Lung (tissue), 12 donors: Measurements from ENCODE around the gene TMEM181. TPM values are rescaled to one million over a fixed set of nuclear protein-coding genes. Genes with fewer than 3 reads are reported as not detected.
"Not testable (repeated sequence)": the region's sequence is repeated elsewhere in the genome, so short reads cannot be mapped to it uniquely, and the experiment has no call there.

Experiments
- ATAC-seq: fragments of 200-7000 bp; cut with Tn5 transposase; one replicate; pipeline ENCODE4 v1.9.1; 2020; ENCODE audit warnings: moderate number of reproducible peaks; ENCODE audit not compliant: insufficient read depth, low FRiP score
- DNase-seq, 3 donors: peaks; one replicate each; pipeline ENCODE4 v3.0.0-alpha.2; 2013 to 2017
- H3K27ac ChIP-seq, 2 donors: one replicate each; pipeline ENCODE4 v1.5.1; 2013; ENCODE audit warnings: mild to moderate bottlenecking in 2 of 2, moderate library complexity in 2 of 2, control low read depth in 1 of 2, inconsistent platforms in 1 of 2, low read depth in 1 of 2, low read length in 1 of 2
- H3K27me3 ChIP-seq, 3 donors: one replicate each; pipeline ENCODE4 v1.5.1; 2013; ENCODE audit warnings: low read length in 2 of 3; ENCODE audit not compliant: control insufficient read depth in 3 of 3, insufficient read depth in 3 of 3
- H3K36me3 ChIP-seq, 4 donors: one replicate each; pipeline ENCODE4 v1.5.1; 2013; ENCODE audit warnings: low read length in 4 of 4, mild to moderate bottlenecking in 1 of 4, moderate library complexity in 1 of 4; ENCODE audit not compliant: control insufficient read depth in 4 of 4, insufficient read depth in 4 of 4
- H3K4me1 ChIP-seq, 5 donors: one replicate each; pipeline ENCODE4 v1.5.1; 2013; ENCODE audit warnings: low read length in 5 of 5, mild to moderate bottlenecking in 2 of 5, moderate library complexity in 1 of 5; ENCODE audit not compliant: control insufficient read depth in 5 of 5, insufficient read depth in 5 of 5
- H3K4me3 ChIP-seq: one replicate; pipeline ENCODE4 v1.5.1; 2013; ENCODE audit warnings: mild to moderate bottlenecking, control low read depth, moderate library complexity
- H3K9ac ChIP-seq, 2 donors: one replicate each; pipeline ENCODE4 v1.5.1; 2013; ENCODE audit warnings: low read length in 2 of 2, control low read depth in 1 of 2; ENCODE audit not compliant: insufficient read depth in 1 of 2
- H3K9me3 ChIP-seq, 4 donors: one replicate each; pipeline ENCODE4 v1.5.1; 2013; ENCODE audit warnings: low read length in 3 of 4, mild to moderate bottlenecking in 1 of 4, moderate library complexity in 1 of 4; ENCODE audit not compliant: control insufficient read depth in 4 of 4, insufficient read depth in 3 of 4
- CTCF ChIP-seq: IDR thresholded peaks from 2 replicates; pipeline ENCODE4 v1.5.1; 2012; ENCODE audit warnings: mild to moderate bottlenecking; ENCODE audit errors: control extremely low read depth, extremely low read depth
- WGBS, 2 donors: extraction: QIAGEN DNeasy Blood & Tissue Kit; methylation state at CpG; one replicate each; pipeline ENCODE4 v1.1.7; 2013; 5-methylcytosine and 5-hydroxymethylcytosine counted together
- polyA plus RNA-seq, 2 donors: library from polyadenylated mRNA; stranded (reverse); fragments of 200-250 nt; gene quantifications; one replicate each; pipeline ENCODE4 v1.2.1, GENCODE V29; 2013
- total RNA-seq, 2 donors: library from RNA; depleted of rRNA in 1 of 2; stranded (reverse); fragments of >200 nt in 1 of 2; gene quantifications; one replicate each; pipeline ENCODE4 v1.2.1, GENCODE V29; 2014 to 2021
- donor health status: control.
- donor health status: control.
- donor health status: Bipolar disorder and iron deficiency.
- donor health status: healthy.
- donor health status: DM: yes; HTN: yes; CAD: no.

Gene TMEM181
- total and polyA plus RNA-seq, 4 donors = 14.5 to 28.5 (median 20.5) TPM

- DNase-seq (no peak), ATAC-seq (peak; percentile 21)
- H3K9ac ChIP-seq = no peak overlapping the region
- WGBS, 2 donors = 71 to 74% methylated on average over 22 of the region's 22 CpGs
- peak overlapping the region in 1 of 2 donors; percentile 86 for H3K27ac ChIP-seq
- no peaks in the 10 kb centered on the region for H3K9me3 ChIP-seq
- TF ChIP-seq CTCF = no peak
- H3K36me3 ChIP-seq = no peaks in the 10 kb centered on the region
- H3K27me3 ChIP-seq = no peaks in the 10 kb centered on the region
- peaks cover 0 to 25% (median 13%) of the 10 kb centered on the region in 5 donors for H3K4me1 ChIP-seq
- H3K4me3 ChIP-seq = no peak overlapping the region
Observed at GRCh38 chr6:158655569-158656450, 95.9 kb downstream of the TMEM181 start.

GRCh38 chr6:158656986-158657385 is 97.1 kb downstream of the TMEM181 start:
- peaks cover 0 to 25% (median 13%) of the 10 kb centered on the region in 5 donors for H3K4me1 ChIP-seq

GRCh38 chr6:158660333-158660754 is 100.5 kb downstream of the TMEM181 start:
- 36 to 39% methylated on average over 10 of the region's 10 CpGs for WGBS, 2 donors
- peak in 2 of 3 donors; percentile 35 to 43 for DNase-seq
- TF ChIP-seq CTCF = no peak

More at GRCh38 chr6:158656986-158657385, 97.1 kb downstream of the TMEM181 start:
- not testable (repeated sequence) for H3K9me3 ChIP-seq, H3K4me3 ChIP-seq, H3K9ac ChIP-seq, H3K27me3 ChIP-seq, H3K27ac ChIP-seq, DNase-seq, H3K36me3 ChIP-seq, ATAC-seq
- 60 to 75% methylated on average over 9 of the region's 9 CpGs for WGBS, 2 donors

GRCh38 chr6:158661156-158661685 is 101.3 kb downstream of the TMEM181 start:
- Histone ChIP-seq H3K27me3 (peaks cover 0 to 5% (median 0%) of the 10 kb centered on the region in 3 donors), H3K4me1 (peaks cover 0 to 21% (median 4%) of the 10 kb centered on the region in 5 donors), H3K9ac (no peak overlapping the region), H3K4me3 (no peak overlapping the region), H3K9me3 (no peaks in the 10 kb centered on the region), H3K27ac (no peak overlapping the region), H3K36me3 (peaks cover 0 to 2% (median 0%) of the 10 kb centered on the region in 4 donors)
- DNase-seq (no peak), ATAC-seq (no peak)
- TF ChIP-seq CTCF = no peak
- 87 to 92% methylated on average over 3 of the region's 3 CpGs for WGBS, 2 donors

More at GRCh38 chr6:158660333-158660754, 100.5 kb downstream of the TMEM181 start:
- Histone ChIP-seq H3K9ac (no peak overlapping the region), H3K4me1 (peaks cover 0 to 27% (median 10%) of the 10 kb centered on the region in 5 donors), H3K4me3 (no peak overlapping the region), H3K27me3 (peaks cover 0 to 5% (median 0%) of the 10 kb centered on the region in 3 donors), H3K9me3 (no peaks in the 10 kb centered on the region), H3K27ac (no peak overlapping the region), H3K36me3 (peaks cover 0 to 2% (median 0%) of the 10 kb centered on the region in 4 donors)
- ATAC-seq = no peak
